Fibroblast of skin of left quadriceps (primary cell): ENCODE measurements around the gene IFNA2.
A peak's percentile ranks its signal among the peaks of the same experiment; 100 is the strongest.
"Not testable (repeated sequence)": the region's sequence is repeated elsewhere in the genome, so short reads cannot be mapped to it uniquely, and the experiment has no call there.

Experiments
- DNase-seq, 2 experiments: peaks; one replicate each; pipeline ENCODE4 v3.0.0-alpha.2; 2013; ENCODE audit warnings: low read depth in 2 of 2

Gene IFNA2

GRCh38 chr9:21381448-21382339, 3.5 kb downstream of the IFNA2 start:
- DNase-seq = no peak

DNA sequence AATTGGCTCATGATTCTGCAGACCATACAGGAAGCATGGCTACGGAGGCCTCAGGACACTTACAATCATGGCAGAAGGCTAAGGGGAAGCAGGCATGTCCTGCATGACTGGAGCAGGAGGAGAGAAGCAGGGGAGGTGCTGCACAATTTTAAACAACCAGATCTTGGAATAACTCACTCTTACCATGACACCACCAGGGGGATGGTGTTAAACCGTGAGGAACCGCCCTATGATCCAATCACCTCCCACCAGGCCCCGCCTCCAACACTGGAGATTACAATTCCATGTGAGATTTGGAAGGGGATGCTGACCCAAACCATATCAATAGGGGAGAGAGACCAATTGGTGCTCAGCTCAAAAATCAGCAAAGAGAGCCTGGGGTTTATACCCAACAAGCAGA, 13.7 kb downstream of the IFNA2 start:
- DNase-seq = not testable (repeated sequence)

DNA sequence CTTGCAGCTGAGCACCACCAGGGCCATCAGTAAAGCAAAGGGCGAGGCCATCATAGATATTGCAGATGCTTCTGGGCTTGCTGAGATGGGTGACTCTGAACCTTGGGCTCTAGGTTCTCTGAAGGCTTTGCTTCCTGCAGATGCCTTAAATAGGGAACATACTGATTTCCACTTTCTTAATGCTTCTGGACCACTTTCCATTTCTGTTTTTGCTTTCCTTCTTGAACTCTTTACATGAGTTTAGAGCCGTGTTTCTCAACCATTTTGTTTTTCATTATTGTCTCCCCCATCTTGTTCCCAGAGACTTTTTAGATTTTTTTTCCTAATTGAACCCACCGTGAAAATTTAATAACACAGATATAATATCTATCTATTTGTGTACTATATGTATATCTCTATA, 17.2 kb downstream of the IFNA2 start, which contains the start of gene IFNA13:
IFNA13 (minus strand) TSS at position 101 of the 400 bp plus-strand sequence; CDS start at position 54, 47 bp downstream.
- DNase-seq = no peak

DNA sequence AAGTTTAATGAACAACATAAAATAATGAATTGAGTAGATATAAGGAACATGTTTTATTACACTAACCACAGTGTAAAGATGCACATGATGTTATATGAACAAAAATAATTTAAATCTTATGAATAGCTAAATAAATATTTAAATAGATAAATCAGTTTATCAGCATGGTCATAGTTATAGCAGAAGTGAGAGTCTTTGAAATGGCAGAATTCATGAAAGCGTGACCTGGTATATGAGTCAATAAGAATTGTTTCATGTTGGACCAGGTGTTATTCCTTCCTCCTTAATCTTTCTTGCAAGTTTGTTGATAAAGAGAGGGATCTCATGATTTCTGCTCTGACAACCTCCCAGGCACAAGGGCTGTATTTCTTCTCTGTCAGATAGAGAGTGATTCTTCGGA, 18.0 kb downstream of the IFNA2 start:
- not testable (repeated sequence) for DNase-seq

DNA sequence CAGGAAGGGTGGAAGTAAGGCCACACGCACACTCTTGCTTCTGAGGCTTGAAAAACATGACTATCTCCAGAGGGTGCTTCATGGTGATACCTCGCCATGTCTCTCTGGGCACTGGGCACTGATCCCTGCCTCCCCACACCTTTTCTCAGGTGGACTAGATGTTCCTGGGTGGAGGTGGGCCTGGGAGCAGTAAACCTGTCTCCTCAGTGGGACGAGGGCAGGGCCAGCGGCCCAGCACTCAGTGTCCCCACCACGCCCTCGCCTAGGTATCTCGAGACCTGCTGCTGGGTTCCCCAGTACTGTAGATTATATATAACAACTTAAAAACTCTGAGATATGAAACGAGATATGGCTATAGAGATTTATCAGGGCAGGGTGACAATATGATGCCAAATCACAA, 22.9 kb downstream of the IFNA2 start:
- no peak for DNase-seq

GRCh38 chr9:21357479-21358460, 27.4 kb downstream of the IFNA2 start:
- peak; percentile 6 to 9 for DNase-seq

GRCh38 chr9:21350787-21351186, 34.4 kb downstream of the IFNA2 start, which contains the start of gene IFNA6:
TSS of gene IFNA6 (minus strand) at chr9:21350887. CDS start at chr9:21350887, 0 bp downstream.
- no peak for DNase-seq

DNA sequence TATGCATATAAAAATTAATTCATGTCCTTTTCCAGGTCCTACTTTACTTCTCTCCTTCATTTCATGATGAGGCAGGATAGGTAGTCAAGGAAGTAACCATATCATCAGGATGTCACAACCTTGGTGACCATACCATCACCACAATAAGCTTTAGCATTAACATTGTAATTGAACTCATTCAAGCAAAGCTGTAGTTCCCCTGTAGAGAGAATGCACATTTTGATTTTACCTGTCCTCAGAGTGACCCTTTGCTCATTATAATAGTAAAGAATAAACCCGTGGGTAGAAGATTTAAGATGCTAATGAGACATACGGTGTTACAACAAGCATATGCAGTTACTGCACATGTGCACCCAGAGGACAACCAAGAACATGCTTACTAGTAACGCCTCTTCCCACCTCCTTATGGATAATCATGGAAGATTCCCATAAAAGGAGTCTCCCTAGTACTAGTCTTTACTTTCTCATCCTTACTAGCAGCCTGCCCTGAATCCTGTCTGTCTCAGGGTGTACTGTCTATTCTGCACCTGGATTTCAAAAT, 36.7 kb downstream of the IFNA2 start:
- DNase-seq = no peak

GRCh38 chr9:21340735-21341134, 44.5 kb downstream of the IFNA2 start:
- no peak for DNase-seq

DNA sequence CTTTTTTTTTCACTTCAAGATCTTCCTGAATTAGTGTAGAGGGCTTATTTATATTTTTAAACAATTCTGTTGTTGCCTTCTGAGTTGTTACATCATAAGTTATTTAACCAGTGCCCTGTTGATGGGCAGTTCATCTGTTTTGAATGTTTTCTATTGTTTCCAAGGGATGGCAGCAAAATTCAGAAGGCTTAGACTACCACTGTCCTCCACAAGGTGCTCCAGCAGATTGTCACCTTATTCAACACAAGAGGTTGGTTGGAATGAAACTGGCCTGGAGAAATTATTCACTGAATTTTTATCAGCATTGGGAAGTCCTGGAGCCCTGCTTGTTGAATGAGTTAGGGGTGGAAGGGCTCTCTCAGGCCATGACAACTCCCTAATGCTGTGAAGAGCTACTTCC, 48.7 kb downstream of the IFNA2 start:
- no peak for DNase-seq

GRCh38 chr9:21334701-21335632, 50.2 kb downstream of the IFNA2 start, which contains the start of gene KLHL9:
TSS of gene KLHL9 (minus strand) at chr9:21335404. CDS start at chr9:21334859, 545 bp downstream.
- peak; percentile 85 to 87 for DNase-seq
